HepG2 (cell line): ENCODE measurements around the gene SERTAD2. TPM values are rescaled to one million over a fixed set of nuclear protein-coding genes. Genes with fewer than 3 reads are reported as not detected.
A peak's percentile ranks its signal among the peaks of the same experiment; 100 is the strongest.

Experiments
- CBX5 ChIP-seq: sonication (generic); formaldehyde crosslinking; IDR thresholded peaks from 2 replicates; pipeline ENCODE4 v1.4.0; 2020; ENCODE audit warnings: missing genetic modification reagents, borderline replicate concordance
- HDAC6 ChIP-seq: fragments of 200-600 bp; sonication (generic); IDR thresholded peaks from 2 replicates; pipeline ENCODE4 v1.7.0; 2017; ENCODE audit warnings: mild to moderate bottlenecking, antibody characterized with exemption, low read length, low read depth
- KDM5A ChIP-seq: fragments of 200-600 bp; sonication (generic); IDR thresholded peaks from 2 replicates; pipeline ENCODE4 v1.7.0; 2018; ENCODE audit warnings: antibody characterized with exemption, mild to moderate bottlenecking, low read length, borderline replicate concordance
- NBN ChIP-seq: fragments of 450-650 bp; conservative IDR thresholded peaks from 2 replicates; pipeline ENCODE4 v1.6.1; 2017
- NFATC3 ChIP-seq: sonication (generic); formaldehyde crosslinking; IDR thresholded peaks from 2 replicates; pipeline ENCODE4 v1.5.1; 2020; ENCODE audit warnings: mild to moderate bottlenecking, missing genetic modification reagents
- NR2C2 ChIP-seq: sonication (generic); formaldehyde crosslinking; IDR thresholded peaks from 2 replicates; pipeline ENCODE4 v1.4.0; 2020; ENCODE audit warnings: missing genetic modification reagents, mild to moderate bottlenecking, moderate library complexity, borderline replicate concordance
- SP2 ChIP-seq: sonication (generic); formaldehyde crosslinking; IDR thresholded peaks from 2 replicates; pipeline ENCODE4 v1.5.1; 2020; ENCODE audit warnings: mild to moderate bottlenecking, missing genetic modification reagents
- STAT6 ChIP-seq: sonication (generic); formaldehyde crosslinking; IDR thresholded peaks from 2 replicates; pipeline ENCODE4 v1.4.0; 2020; ENCODE audit warnings: missing genetic modification reagents, mild to moderate bottlenecking, borderline replicate concordance
- U2AF1 ChIP-seq: fragments of 200-400 bp; formaldehyde crosslinking; optimal IDR thresholded peaks from 2 replicates; pipeline ENCODE3; 2017; ENCODE audit warnings: mild to moderate bottlenecking, low read depth, low read length
- ZNF562 ChIP-seq: sonication (generic); formaldehyde crosslinking; IDR thresholded peaks from 2 replicates; pipeline ENCODE4 v1.8.0; 2022; ENCODE audit warnings: missing genetic modification reagents, borderline replicate concordance
- ZNF614 ChIP-seq: IDR thresholded peaks from 2 replicates; pipeline ENCODE4 v1.6.1; 2018; ENCODE audit warnings: missing biosample characterization, missing genetic modification reagents, inconsistent platforms, borderline replicate concordance
- ZNF777 ChIP-seq: sonication (generic); formaldehyde crosslinking; IDR thresholded peaks from 2 replicates; pipeline ENCODE4 v1.4.0; 2020; ENCODE audit warnings: missing genetic modification reagents
- ZNF780A ChIP-seq: sonication (generic); formaldehyde crosslinking; IDR thresholded peaks from 2 replicates; pipeline ENCODE4 v1.8.0; 2022; ENCODE audit warnings: mild to moderate bottlenecking, missing genetic modification reagents, moderate library complexity
- ZSCAN30 ChIP-seq: sonication (generic); formaldehyde crosslinking; IDR thresholded peaks from 2 replicates; pipeline ENCODE4 v1.5.0; 2020; ENCODE audit warnings: mild to moderate bottlenecking, missing genetic modification reagents
- polyA plus RNA-seq, 8 experiments: library from polyadenylated mRNA; depleted of rRNA in 3 of 8; stranded (reverse) in 7 of 8; unstranded in 1 of 8; fragments of >200 nt; fragmentation: Illumina TruSeq in 4 of 8; extraction: Trizol in 4 of 8; gene quantifications; 2 replicates each; pipeline versions ENCODE4 v1.2.1 to v1.2.3, GENCODE V29; 2011 to 2016; ENCODE audit warnings: low read depth in 4 of 8, missing spikeins in 1 of 8, mixed read lengths in 1 of 8; ENCODE audit not compliant: insufficient read depth in 1 of 8
- total RNA-seq, 5 experiments: library from RNA; depleted of rRNA; stranded (reverse); fragments of >200 nt; fragmentation: Illumina TruSeq; extraction: Trizol; gene quantifications; 2 replicates each; pipeline ENCODE4 v1.2.3, GENCODE V29; 2016; ENCODE audit warnings: low read depth in 1 of 5
- TF ChIP-seq, protein P1 (sequence below): sonication (generic); formaldehyde crosslinking; IDR thresholded peaks from 2 replicates; pipeline ENCODE4 v1.4.0; 2020; ENCODE audit warnings: missing genetic modification reagents
- TF ChIP-seq, protein P2 (sequence below): IDR thresholded peaks from 2 replicates; pipeline ENCODE4 v1.6.1; 2016; ENCODE audit warnings: missing compliant biosample characterization, missing genetic modification reagents, borderline replicate concordance

SERTAD2 gene
- total and polyA plus RNA-seq, 2 of the 13 experiments (the other 11 are each of a cell fraction or from before 2014, with no cell fraction given): 6.7 to 22.6 TPM

GRCh38 chr2:64652231-64653108, 1.2 kb downstream of the SERTAD2 start (continued):
- TF ChIP-seq ZNF614 (CRISPR knock-in tag) (peak; percentile 18; the same call in 1 of the 2 replicates), ZSCAN30 (no peak), ZNF562 (no peak), U2AF1 (no peak), NR2C2 (no peak), CBX5 (CRISPR knock-in tag) (no peak), STAT6 (CRISPR knock-in tag) (no peak), HDAC6 (no peak), NFATC3 (CRISPR knock-in tag) (no peak), SP2 (CRISPR knock-in tag) (0 out of 2 replicates have a peak, but pooled peaks have one; percentile 26), KDM5A (0 out of 2 replicates have a peak, but pooled peaks have one; percentile 76), ZNF777 (CRISPR knock-in tag) (peak; percentile 15), ZNF780A (no peak), NBN (no peak)
- TF ChIP-seq, protein P1, sequence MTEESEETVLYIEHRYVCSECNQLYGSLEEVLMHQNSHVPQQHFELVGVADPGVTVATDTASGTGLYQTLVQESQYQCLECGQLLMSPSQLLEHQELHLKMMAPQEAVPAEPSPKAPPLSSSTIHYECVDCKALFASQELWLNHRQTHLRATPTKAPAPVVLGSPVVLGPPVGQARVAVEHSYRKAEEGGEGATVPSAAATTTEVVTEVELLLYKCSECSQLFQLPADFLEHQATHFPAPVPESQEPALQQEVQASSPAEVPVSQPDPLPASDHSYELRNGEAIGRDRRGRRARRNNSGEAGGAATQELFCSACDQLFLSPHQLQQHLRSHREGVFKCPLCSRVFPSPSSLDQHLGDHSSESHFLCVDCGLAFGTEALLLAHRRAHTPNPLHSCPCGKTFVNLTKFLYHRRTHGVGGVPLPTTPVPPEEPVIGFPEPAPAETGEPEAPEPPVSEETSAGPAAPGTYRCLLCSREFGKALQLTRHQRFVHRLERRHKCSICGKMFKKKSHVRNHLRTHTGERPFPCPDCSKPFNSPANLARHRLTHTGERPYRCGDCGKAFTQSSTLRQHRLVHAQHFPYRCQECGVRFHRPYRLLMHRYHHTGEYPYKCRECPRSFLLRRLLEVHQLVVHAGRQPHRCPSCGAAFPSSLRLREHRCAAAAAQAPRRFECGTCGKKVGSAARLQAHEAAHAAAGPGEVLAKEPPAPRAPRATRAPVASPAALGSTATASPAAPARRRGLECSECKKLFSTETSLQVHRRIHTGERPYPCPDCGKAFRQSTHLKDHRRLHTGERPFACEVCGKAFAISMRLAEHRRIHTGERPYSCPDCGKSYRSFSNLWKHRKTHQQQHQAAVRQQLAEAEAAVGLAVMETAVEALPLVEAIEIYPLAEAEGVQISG (CRISPR knock-in tag): no peak
- TF ChIP-seq, protein P2, sequence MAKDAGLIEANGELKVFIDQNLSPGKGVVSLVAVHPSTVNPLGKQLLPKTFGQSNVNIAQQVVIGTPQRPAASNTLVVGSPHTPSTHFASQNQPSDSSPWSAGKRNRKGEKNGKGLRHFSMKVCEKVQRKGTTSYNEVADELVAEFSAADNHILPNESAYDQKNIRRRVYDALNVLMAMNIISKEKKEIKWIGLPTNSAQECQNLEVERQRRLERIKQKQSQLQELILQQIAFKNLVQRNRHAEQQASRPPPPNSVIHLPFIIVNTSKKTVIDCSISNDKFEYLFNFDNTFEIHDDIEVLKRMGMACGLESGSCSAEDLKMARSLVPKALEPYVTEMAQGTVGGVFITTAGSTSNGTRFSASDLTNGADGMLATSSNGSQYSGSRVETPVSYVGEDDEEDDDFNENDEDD (CRISPR knock-in tag): peak; percentile 16; the same call in 1 of the 2 replicates
